ENCODE measurements around the gene OXLD1.

Gene OXLD1

DNA sequence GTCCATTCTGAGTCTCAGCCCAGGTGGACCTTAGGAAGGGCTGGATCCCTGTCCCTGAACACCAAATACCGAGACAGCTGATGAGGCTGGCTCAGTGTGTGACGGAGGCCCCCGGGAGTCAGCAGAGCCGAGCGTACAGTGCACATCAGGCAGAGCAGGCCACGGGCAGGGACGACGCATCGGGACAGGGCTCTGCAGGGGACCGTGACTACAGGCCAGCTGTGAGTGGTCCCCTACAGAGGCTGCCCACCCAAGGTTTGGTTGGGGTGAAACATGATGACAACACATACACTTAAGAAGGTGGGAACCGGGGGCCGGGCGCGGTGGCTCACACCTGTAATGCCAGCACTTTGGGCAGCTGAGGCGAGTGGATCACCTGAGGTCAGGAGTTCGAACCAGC is 6.5 kb upstream of the OXLD1 start:
- H3K4me3 ChIP-seq (replicated peaks; ENCODE audit: low read depth, low read length) = no peak overlapping the region
- no peak for DNase-seq (ENCODE audit: extremely low read depth, low read depth)
- TF ChIP-seq, protein P1, sequence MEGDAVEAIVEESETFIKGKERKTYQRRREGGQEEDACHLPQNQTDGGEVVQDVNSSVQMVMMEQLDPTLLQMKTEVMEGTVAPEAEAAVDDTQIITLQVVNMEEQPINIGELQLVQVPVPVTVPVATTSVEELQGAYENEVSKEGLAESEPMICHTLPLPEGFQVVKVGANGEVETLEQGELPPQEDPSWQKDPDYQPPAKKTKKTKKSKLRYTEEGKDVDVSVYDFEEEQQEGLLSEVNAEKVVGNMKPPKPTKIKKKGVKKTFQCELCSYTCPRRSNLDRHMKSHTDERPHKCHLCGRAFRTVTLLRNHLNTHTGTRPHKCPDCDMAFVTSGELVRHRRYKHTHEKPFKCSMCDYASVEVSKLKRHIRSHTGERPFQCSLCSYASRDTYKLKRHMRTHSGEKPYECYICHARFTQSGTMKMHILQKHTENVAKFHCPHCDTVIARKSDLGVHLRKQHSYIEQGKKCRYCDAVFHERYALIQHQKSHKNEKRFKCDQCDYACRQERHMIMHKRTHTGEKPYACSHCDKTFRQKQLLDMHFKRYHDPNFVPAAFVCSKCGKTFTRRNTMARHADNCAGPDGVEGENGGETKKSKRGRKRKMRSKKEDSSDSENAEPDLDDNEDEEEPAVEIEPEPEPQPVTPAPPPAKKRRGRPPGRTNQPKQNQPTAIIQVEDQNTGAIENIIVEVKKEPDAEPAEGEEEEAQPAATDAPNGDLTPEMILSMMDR (IDR thresholded peaks at IDR 0.05; ENCODE audit: low read depth, low read length, missing control alignments) = no peak

- no peak for DNase-seq (ENCODE audit: extremely low read depth, low read depth)
- TF ChIP-seq, protein P1 (IDR thresholded peaks at IDR 0.05; ENCODE audit: low read depth, low read length, missing control alignments) = no peak
- no peak overlapping the region for H3K4me3 ChIP-seq (replicated peaks; ENCODE audit: low read depth, low read length)
Measured at GRCh38 chr17:81672504-81672903, 6.1 kb upstream of the OXLD1 start.

GRCh38 chr17:81667754-81668153 is 1.3 kb upstream of the OXLD1 start:
- no peak for DNase-seq (ENCODE audit: extremely low read depth, low read depth)
- TF ChIP-seq, protein P1 (IDR thresholded peaks at IDR 0.05; ENCODE audit: low read depth, low read length, missing control alignments) = no peak
- H3K4me3 ChIP-seq (replicated peaks; ENCODE audit: low read depth, low read length) = peak overlapping the region; percentile 97

DNA sequence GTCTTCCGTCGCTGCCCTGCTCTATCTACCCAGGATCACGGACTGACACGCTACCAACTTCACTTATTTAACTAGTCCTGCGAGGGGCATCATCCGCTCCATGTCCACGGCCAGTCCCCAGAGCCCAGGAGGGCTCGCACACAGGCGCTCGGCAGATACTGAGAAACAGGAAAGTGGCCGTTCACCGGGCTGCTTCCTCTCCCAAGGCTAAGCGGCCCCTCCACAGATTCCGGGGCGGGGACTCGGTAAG is 388 bp downstream of the OXLD1 start:
- no peak for DNase-seq (ENCODE audit: extremely low read depth, low read depth)
- H3K4me3 ChIP-seq (replicated peaks; ENCODE audit: low read depth, low read length) = peak overlapping the region; percentile 97
- TF ChIP-seq, protein P1 (IDR thresholded peaks at IDR 0.05; ENCODE audit: low read depth, low read length, missing control alignments) = no peak

DNA sequence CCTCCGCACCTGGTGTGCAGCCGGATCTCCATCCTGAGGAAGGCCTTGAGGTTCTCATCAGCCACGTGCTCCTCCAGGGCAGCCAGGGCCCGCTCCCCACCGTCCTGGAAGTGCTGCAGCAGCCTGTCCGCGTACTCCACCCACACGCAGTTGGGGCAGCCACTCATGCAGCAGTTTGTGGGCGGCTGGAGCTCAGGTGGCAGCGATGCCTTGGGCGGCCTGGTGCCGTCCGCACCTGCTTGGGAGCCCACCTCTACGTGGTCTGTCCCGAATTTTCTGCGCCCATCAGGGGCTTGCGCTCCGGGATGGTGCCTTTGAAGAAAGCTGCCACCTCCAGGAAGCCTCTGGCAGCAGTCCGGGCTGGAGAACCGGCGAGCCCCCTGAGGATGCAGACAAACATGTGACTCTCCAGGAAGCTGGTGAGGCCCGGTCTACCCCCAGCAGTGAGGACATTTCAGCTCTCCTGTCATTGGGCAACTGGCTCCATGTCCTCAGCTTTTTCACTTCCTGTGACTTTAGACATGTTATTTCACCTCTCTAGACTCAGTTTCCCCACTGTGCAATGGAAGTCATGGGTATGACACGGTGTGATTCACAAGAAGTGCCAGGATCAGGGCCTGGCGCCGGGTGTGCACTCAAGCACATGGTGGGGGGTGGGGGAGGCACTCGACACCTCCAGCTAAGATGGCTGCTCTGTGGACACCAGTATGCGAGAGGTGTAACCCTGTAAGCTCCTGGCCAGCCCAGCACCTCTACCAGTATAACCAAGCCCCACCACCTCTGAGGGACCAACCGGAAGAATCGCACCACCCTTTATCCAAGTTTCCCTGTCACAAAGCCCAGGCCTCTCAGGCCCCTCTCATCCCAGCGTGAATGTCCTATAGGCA is 957 bp downstream of the OXLD1 start:
- H3K4me3 ChIP-seq (replicated peaks; ENCODE audit: low read depth, low read length) = peak overlapping the region; percentile 97
- no peak for DNase-seq (ENCODE audit: extremely low read depth, low read depth)
- TF ChIP-seq, protein P1 (IDR thresholded peaks at IDR 0.05; ENCODE audit: low read depth, low read length, missing control alignments) = no peak

DNA sequence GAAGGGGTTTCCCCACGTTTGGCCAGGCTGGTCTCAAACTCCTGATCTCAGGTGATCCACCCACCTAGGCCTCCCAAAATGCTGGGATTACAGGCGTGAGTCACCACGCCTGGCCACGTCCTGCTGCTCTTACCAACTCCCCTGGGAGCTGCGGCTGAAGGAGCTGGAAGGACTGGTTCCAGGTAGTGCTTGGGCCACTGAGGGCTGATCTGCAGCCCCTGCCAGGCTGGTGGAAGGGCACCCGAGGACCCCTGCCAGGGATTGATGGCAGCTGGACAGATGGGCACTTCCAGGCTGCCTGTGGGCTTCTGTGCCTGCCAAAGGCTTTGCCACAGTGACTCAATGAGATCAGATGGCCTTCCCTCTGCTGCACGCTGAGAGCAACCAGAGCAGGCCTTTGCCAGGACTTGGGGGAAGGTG is 2.3 kb downstream of the OXLD1 start:
- DNase-seq (ENCODE audit: extremely low read depth, low read depth) = no peak

More for the DNA sequence above, 2.3 kb downstream of the OXLD1 start:
- TF ChIP-seq, protein P1 (IDR thresholded peaks at IDR 0.05; ENCODE audit: low read depth, low read length, missing control alignments) = no peak
- no peak overlapping the region for H3K4me3 ChIP-seq (replicated peaks; ENCODE audit: low read depth, low read length)
